ENCODE measurements around the gene NFATC4. TPM values are rescaled to one million over a fixed set of nuclear protein-coding genes. Genes with fewer than 3 reads are reported as not detected.

NFATC4 gene
- total and polyA plus RNA-seq, 2 experiments from 2014 or later = 20.9 to 26.6 TPM

DNA sequence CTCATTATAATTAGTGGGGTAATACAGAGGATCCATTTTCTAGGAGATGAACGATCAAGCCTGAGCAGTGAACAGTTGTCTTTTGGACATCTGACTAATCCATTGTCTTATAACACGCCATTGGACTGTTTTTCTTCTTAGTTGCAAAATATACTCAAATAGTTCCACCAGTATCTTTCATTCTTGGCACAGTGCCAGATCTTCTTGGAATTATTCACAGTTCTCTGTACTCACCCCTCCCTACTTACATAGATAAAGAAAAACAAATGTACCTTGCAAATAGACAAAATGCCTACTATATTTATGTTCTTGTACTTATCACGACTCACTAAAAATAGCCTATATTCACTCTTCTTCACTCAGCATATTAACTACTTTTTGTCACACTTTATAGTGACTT is 57.7 kb downstream of the NFATC4 start (continued):
- TF ChIP-seq STAT1 (IDR thresholded peaks at IDR 0.05; ENCODE audit: unreplicated experiment) (no peak), JUNB (IDR thresholded peaks at IDR 0.05; ENCODE audit: unreplicated experiment) (no peak), EZH2 (IDR thresholded peaks at IDR 0.05; ENCODE audit: low read depth, unreplicated experiment) (no peak)
- TF ChIP-seq, protein P1, sequence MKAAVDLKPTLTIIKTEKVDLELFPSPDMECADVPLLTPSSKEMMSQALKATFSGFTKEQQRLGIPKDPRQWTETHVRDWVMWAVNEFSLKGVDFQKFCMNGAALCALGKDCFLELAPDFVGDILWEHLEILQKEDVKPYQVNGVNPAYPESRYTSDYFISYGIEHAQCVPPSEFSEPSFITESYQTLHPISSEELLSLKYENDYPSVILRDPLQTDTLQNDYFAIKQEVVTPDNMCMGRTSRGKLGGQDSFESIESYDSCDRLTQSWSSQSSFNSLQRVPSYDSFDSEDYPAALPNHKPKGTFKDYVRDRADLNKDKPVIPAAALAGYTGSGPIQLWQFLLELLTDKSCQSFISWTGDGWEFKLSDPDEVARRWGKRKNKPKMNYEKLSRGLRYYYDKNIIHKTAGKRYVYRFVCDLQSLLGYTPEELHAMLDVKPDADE (IDR thresholded peaks at IDR 0.05) = no peak
- TF ChIP-seq, protein P2, sequence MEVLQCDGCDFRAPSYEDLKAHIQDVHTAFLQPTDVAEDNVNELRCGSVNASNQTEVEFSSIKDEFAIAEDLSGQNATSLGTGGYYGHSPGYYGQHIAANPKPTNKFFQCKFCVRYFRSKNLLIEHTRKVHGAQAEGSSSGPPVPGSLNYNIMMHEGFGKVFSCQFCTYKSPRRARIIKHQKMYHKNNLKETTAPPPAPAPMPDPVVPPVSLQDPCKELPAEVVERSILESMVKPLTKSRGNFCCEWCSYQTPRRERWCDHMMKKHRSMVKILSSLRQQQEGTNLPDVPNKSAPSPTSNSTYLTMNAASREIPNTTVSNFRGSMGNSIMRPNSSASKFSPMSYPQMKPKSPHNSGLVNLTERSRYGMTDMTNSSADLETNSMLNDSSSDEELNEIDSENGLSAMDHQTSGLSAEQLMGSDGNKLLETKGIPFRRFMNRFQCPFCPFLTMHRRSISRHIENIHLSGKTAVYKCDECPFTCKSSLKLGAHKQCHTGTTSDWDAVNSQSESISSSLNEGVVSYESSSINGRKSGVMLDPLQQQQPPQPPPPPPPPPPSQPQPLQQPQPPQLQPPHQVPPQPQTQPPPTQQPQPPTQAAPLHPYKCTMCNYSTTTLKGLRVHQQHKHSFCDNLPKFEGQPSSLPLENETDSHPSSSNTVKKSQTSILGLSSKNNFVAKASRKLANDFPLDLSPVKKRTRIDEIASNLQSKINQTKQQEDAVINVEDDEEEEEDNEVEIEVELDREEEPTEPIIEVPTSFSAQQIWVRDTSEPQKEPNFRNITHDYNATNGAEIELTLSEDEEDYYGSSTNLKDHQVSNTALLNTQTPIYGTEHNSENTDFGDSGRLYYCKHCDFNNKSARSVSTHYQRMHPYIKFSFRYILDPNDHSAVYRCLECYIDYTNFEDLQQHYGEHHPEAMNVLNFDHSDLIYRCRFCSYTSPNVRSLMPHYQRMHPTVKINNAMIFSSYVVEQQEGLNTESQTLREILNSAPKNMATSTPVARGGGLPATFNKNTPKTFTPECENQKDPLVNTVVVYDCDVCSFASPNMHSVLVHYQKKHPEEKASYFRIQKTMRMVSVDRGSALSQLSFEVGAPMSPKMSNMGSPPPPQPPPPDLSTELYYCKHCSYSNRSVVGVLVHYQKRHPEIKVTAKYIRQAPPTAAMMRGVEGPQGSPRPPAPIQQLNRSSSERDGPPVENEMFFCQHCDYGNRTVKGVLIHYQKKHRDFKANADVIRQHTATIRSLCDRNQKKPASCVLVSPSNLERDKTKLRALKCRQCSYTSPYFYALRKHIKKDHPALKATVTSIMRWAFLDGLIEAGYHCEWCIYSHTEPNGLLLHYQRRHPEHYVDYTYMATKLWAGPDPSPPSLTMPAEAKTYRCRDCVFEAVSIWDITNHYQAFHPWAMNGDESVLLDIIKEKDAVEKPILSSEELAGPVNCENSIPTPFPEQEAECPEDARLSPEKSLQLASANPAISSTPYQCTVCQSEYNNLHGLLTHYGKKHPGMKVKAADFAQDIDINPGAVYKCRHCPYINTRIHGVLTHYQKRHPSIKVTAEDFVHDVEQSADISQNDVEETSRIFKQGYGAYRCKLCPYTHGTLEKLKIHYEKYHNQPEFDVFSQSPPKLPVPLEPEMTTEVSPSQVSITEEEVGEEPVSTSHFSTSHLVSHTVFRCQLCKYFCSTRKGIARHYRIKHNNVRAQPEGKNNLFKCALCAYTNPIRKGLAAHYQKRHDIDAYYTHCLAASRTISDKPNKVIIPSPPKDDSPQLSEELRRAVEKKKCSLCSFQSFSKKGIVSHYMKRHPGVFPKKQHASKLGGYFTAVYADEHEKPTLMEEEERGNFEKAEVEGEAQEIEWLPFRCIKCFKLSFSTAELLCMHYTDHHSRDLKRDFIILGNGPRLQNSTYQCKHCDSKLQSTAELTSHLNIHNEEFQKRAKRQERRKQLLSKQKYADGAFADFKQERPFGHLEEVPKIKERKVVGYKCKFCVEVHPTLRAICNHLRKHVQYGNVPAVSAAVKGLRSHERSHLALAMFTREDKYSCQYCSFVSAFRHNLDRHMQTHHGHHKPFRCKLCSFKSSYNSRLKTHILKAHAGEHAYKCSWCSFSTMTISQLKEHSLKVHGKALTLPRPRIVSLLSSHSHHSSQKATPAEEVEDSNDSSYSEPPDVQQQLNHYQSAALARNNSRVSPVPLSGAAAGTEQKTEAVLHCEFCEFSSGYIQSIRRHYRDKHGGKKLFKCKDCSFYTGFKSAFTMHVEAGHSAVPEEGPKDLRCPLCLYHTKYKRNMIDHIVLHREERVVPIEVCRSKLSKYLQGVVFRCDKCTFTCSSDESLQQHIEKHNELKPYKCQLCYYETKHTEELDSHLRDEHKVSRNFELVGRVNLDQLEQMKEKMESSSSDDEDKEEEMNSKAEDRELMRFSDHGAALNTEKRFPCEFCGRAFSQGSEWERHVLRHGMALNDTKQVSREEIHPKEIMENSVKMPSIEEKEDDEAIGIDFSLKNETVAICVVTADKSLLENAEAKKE (CRISPR knock-in tag; IDR thresholded peaks at IDR 0.05) = no peak

DNA sequence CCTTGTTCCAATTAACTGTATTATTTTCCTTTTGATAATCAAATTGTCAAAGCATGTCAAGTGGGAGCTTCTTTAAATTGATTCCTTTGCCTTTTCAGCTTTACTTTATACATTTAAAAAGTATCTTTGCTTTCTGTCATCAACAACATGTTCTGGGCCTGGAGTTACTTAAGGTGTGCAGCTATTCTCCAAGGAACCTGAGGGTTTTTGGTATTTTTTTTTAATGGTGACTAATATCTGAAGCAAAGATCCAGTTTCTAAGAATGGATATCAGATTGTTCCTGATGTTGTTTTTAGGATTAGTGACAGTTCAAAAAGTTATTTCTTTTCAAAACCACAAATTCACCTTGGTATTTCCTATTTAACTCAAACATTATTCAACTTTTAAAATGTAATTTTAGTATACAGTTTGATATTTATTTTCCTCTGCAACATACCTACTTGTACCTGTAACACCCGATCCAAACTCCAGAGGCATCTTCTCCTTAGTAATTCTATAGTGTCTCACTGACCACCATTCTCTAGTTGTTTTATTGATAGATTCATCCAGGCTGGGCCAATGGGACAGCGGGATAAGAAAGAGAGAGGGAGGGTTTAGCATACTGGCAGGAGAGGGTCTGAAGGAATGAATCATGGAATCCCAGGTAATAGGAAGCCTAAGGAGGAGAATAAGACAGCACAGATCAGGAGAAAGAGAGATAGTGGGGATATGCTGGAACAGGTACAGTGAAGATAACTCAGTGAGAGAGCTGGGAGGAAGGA is 58.3 kb downstream of the NFATC4 start:
- Histone ChIP-seq H2AFZ (peak overlapping the region; percentile 67; the same call in 1 of the 2 replicates), H3F3A (replicated peaks; ENCODE audit: low read depth) (peaks cover 9% of the 10 kb centered on the region), H3K4me1 (ENCODE audit: insufficient read depth) (peaks cover 17% of the 10 kb centered on the region), H3K27ac (ENCODE audit: low read depth) (no peak overlapping the region), H3K27me3 (ENCODE audit: insufficient read depth) (peaks cover 43% of the 10 kb centered on the region), H3K36me3 (ENCODE audit: insufficient read depth) (no peaks in the 10 kb centered on the region), H3K4me3 (no peak overlapping the region), H3K4me2 (no peak overlapping the region), H4K20me1 (replicated peaks; ENCODE audit: insufficient read depth) (no peaks in the 10 kb centered on the region), H3K79me2 (replicated peaks; ENCODE audit: insufficient read depth) (no peaks in the 10 kb centered on the region), H3K9me2 (ENCODE audit: insufficient read depth) (no peaks in the 10 kb centered on the region)
- Mint-ChIP-seq H3K27me3 (ENCODE audit: insufficient read depth, low read depth, poor library complexity) (peaks cover 17% of the 10 kb centered on the region), H3K36me3 (ENCODE audit: low read depth) (no peaks in the 10 kb centered on the region; the same call in 2 of the 3 replicates), H3K27ac (no peak overlapping the region), H3K9me3 (no peaks in the 10 kb centered on the region), H3K4me3 (peak overlapping the region; percentile 16; the same call in 1 of the 3 replicates), H3K4me1 (peaks cover 19% of the 10 kb centered on the region)
- DNase-seq (ENCODE audit: low spot score) (peak; percentile 22), ATAC-seq (no peak)
- TF ChIP-seq JUNB (IDR thresholded peaks at IDR 0.05; ENCODE audit: unreplicated experiment) = no peak
- TF ChIP-seq, protein P3, sequence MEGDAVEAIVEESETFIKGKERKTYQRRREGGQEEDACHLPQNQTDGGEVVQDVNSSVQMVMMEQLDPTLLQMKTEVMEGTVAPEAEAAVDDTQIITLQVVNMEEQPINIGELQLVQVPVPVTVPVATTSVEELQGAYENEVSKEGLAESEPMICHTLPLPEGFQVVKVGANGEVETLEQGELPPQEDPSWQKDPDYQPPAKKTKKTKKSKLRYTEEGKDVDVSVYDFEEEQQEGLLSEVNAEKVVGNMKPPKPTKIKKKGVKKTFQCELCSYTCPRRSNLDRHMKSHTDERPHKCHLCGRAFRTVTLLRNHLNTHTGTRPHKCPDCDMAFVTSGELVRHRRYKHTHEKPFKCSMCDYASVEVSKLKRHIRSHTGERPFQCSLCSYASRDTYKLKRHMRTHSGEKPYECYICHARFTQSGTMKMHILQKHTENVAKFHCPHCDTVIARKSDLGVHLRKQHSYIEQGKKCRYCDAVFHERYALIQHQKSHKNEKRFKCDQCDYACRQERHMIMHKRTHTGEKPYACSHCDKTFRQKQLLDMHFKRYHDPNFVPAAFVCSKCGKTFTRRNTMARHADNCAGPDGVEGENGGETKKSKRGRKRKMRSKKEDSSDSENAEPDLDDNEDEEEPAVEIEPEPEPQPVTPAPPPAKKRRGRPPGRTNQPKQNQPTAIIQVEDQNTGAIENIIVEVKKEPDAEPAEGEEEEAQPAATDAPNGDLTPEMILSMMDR (conservative IDR thresholded peaks at IDR 0.05; ENCODE audit: low read depth in 2 of 2) = no peak
- no peak for TF ChIP-seq CREB1 (CRISPR knock-in tag; IDR thresholded peaks at IDR 0.05; ENCODE audit: low read depth)
- TF ChIP-seq, protein P4, sequence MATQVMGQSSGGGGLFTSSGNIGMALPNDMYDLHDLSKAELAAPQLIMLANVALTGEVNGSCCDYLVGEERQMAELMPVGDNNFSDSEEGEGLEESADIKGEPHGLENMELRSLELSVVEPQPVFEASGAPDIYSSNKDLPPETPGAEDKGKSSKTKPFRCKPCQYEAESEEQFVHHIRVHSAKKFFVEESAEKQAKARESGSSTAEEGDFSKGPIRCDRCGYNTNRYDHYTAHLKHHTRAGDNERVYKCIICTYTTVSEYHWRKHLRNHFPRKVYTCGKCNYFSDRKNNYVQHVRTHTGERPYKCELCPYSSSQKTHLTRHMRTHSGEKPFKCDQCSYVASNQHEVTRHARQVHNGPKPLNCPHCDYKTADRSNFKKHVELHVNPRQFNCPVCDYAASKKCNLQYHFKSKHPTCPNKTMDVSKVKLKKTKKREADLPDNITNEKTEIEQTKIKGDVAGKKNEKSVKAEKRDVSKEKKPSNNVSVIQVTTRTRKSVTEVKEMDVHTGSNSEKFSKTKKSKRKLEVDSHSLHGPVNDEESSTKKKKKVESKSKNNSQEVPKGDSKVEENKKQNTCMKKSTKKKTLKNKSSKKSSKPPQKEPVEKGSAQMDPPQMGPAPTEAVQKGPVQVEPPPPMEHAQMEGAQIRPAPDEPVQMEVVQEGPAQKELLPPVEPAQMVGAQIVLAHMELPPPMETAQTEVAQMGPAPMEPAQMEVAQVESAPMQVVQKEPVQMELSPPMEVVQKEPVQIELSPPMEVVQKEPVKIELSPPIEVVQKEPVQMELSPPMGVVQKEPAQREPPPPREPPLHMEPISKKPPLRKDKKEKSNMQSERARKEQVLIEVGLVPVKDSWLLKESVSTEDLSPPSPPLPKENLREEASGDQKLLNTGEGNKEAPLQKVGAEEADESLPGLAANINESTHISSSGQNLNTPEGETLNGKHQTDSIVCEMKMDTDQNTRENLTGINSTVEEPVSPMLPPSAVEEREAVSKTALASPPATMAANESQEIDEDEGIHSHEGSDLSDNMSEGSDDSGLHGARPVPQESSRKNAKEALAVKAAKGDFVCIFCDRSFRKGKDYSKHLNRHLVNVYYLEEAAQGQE (IDR thresholded peaks at IDR 0.05; ENCODE audit: unreplicated experiment) = no peak
- TF ChIP-seq EZH2 (IDR thresholded peaks at IDR 0.05; ENCODE audit: low read depth, unreplicated experiment) = no peak
- no peak for TF ChIP-seq NANOG (IDR thresholded peaks at IDR 0.05; ENCODE audit: borderline replicate concordance)

Measured in GM23338 (cell line).